ENCODE data around the gene MAP7D3. TPM values are rescaled to one million over a fixed set of nuclear protein-coding genes. Genes with fewer than 3 reads are reported as not detected.

The MAP7D3 gene
- total and polyA plus RNA-seq, 7 donors = 4.6 to 14.8 (median 8.0) TPM

GRCh38 chrX:136190038-136190713 is 61.0 kb downstream of the MAP7D3 start:
- H3K4me1 ChIP-seq = peaks cover 34% of the 10 kb centered on the region
- no peak for DNase-seq
- intact Hi-C loops (cut with DNase I) = no loop called here
- peak in 2 of 4 donors; percentile 36 to 39 for ATAC-seq
- peak overlapping the region; percentile 95 for H3K27ac ChIP-seq
- 51 to 80% (median 63%) methylated on average over 10 of the region's 10 CpGs for WGBS, 3 donors
- H3K36me3 ChIP-seq (ENCODE audit: insufficient read depth in 1 of 2, low read depth in 1 of 2) = no peaks in the 10 kb centered on the region
- TF ChIP-seq CTCF (IDR thresholded peaks at IDR 0.05) = no peak
- H3K4me3 ChIP-seq = peak overlapping the region; percentile 56
- H3K9me3 ChIP-seq = no peaks in the 10 kb centered on the region
- no peaks in the 10 kb centered on the region for H3K27me3 ChIP-seq (ENCODE audit: insufficient read depth in 3 of 3, low read length in 2 of 3)

DNA sequence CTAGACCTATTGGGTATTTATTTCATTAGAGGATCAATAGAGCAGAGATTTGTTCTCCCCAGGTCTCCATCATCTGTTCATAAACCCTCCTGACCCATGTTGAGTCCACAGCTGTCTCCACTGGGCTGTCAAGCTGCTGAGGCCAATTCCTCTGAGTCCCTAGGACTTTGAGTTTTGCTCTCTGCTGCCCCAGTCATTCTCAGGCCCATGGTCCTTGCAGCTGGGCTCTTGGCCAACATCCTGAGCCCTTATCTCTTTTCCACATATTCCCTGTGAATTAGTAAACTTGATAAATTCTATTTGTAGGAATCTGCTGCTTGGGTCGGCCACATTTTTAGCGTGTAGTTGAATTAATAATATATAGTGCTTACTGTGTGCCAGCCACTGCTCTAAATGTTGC is 62.0 kb downstream of the MAP7D3 start:
- WGBS, 3 donors = 63 to 83% (median 80%) methylated on average over 2 of the region's 2 CpGs
- intact Hi-C loops (cut with DNase I) = no loop called here
- Histone ChIP-seq H3K27me3 (ENCODE audit: insufficient read depth in 3 of 3, low read length in 2 of 3) (no peaks in the 10 kb centered on the region), H3K4me1 (peaks cover 36% of the 10 kb centered on the region), H3K4me3 (peak overlapping the region; percentile 5), H3K36me3 (ENCODE audit: insufficient read depth in 1 of 2, low read depth in 1 of 2) (no peaks in the 10 kb centered on the region), H3K9me3 (no peaks in the 10 kb centered on the region), H3K27ac (peak overlapping the region; percentile 95)
- ATAC-seq (peak in 1 of 4 donors; percentile 14), DNase-seq (peak in 1 of 2 donors; percentile 67)
- TF ChIP-seq CTCF (IDR thresholded peaks at IDR 0.05) = peak; percentile 6

- H3K4me3 ChIP-seq = peak overlapping the region; percentile 48
- DNase-seq (no peak), ATAC-seq (no peak)
- no peak for TF ChIP-seq CTCF (IDR thresholded peaks at IDR 0.05)
- intact Hi-C loops (cut with DNase I) = no loop called here
- peak overlapping the region; percentile 95 for H3K27ac ChIP-seq
- no peaks in the 10 kb centered on the region for H3K36me3 ChIP-seq (ENCODE audit: insufficient read depth in 1 of 2, low read depth in 1 of 2)
- no peaks in the 10 kb centered on the region for H3K9me3 ChIP-seq
- WGBS, 3 donors = 15 to 30% (median 26%) methylated on average over 3 of the region's 3 CpGs
- no peaks in the 10 kb centered on the region for H3K27me3 ChIP-seq (ENCODE audit: insufficient read depth in 3 of 3, low read length in 2 of 3)
- H3K4me1 ChIP-seq = peaks cover 38% of the 10 kb centered on the region
Observed at GRCh38 chrX:136186023-136186413, 65.2 kb downstream of the MAP7D3 start.

GRCh38 chrX:136185401-136186022 is 65.7 kb downstream of the MAP7D3 start:
- Histone ChIP-seq H3K4me3 (peak overlapping the region; percentile 48), H3K27ac (peak overlapping the region; percentile 95), H3K9me3 (no peaks in the 10 kb centered on the region), H3K4me1 (peaks cover 34% of the 10 kb centered on the region), H3K27me3 (ENCODE audit: insufficient read depth in 3 of 3, low read length in 2 of 3) (no peaks in the 10 kb centered on the region), H3K36me3 (ENCODE audit: insufficient read depth in 1 of 2, low read depth in 1 of 2) (no peaks in the 10 kb centered on the region)
- 5 to 16% (median 8%) methylated on average over 8 of the region's 8 CpGs for WGBS, 3 donors
- no peak for TF ChIP-seq CTCF (IDR thresholded peaks at IDR 0.05)
- ATAC-seq = peak; percentile 64 to 89 (median 76)
- no peak for DNase-seq
- intact Hi-C loops (cut with DNase I) = no loop called here
